Gastroesophageal sphincter (tissue), 3 donors: ENCODE results near the gene LY86.

Source experiments
- CTCF ChIP-seq, 4 experiments: fragments of 200-600 bp in 2 of 4; fragments of 450-650 bp in 2 of 4; sonication (generic) in 1 of 4; IDR thresholded peaks; one replicate each; pipeline ENCODE4 v1.5.1; 2017 to 2019; ENCODE audit warnings: antibody characterized with exemption in 4 of 4, mild to moderate bottlenecking in 2 of 4, moderate library complexity in 2 of 4
- POLR2A ChIP-seq, 2 donors: fragments of 450-650 bp; IDR thresholded peaks; one replicate each; pipeline ENCODE4 v1.6.1; 2017; ENCODE audit warnings: antibody characterized with exemption in 2 of 2, mild to moderate bottlenecking in 2 of 2, moderate library complexity in 1 of 2

GRCh38 chr6:6697620-6698019, 109.1 kb downstream of the LY86 start:
- TF ChIP-seq POLR2A (IDR thresholded peaks at IDR 0.05) (no peak), CTCF (IDR thresholded peaks at IDR 0.05) (no peak)
